ENCODE results near the gene UST.

DNA sequence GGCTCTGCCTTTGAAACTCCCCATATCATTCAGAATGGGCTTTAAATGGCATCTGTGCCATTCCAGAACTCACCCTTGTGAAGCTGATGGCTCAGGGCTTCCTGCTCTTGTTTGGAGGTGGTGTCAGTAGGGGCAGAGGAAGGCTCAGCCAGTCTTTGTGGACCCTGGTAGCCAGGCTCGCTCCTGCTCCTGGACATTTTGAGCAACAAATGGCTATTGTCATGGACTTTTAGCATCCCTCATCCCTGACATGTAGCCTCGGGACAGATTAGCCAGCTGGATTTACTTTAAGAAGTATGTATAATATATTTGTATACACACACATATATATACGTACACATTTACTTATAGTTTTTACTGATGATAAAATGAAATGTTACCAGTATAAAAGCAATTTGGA is 104.1 kb downstream of the UST start:
- TF ChIP-seq, protein P1, sequence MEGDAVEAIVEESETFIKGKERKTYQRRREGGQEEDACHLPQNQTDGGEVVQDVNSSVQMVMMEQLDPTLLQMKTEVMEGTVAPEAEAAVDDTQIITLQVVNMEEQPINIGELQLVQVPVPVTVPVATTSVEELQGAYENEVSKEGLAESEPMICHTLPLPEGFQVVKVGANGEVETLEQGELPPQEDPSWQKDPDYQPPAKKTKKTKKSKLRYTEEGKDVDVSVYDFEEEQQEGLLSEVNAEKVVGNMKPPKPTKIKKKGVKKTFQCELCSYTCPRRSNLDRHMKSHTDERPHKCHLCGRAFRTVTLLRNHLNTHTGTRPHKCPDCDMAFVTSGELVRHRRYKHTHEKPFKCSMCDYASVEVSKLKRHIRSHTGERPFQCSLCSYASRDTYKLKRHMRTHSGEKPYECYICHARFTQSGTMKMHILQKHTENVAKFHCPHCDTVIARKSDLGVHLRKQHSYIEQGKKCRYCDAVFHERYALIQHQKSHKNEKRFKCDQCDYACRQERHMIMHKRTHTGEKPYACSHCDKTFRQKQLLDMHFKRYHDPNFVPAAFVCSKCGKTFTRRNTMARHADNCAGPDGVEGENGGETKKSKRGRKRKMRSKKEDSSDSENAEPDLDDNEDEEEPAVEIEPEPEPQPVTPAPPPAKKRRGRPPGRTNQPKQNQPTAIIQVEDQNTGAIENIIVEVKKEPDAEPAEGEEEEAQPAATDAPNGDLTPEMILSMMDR (IDR thresholded peaks at IDR 0.05) = no peak
- TF ChIP-seq ZFX (IDR thresholded peaks at IDR 0.05; ENCODE audit: borderline replicate concordance) = no peak
